Vagina (tissue), 2 donors: Measurements from ENCODE around the gene KDM4B. TPM values are rescaled to one million over a fixed set of nuclear protein-coding genes. Genes with fewer than 3 reads are reported as not detected.
A peak's percentile ranks its signal among the peaks of the same experiment; 100 is the strongest.

Experiments used
- DNase-seq, 2 donors: peaks; one replicate each; pipeline ENCODE4 v3.0.0-alpha.2; 2017; ENCODE audit errors: extremely low spot score in 2 of 2
- H3K27ac ChIP-seq: fragments of 200-600 bp; sonication (generic); one replicate; pipeline ENCODE4 v1.5.1; 2019
- H3K27me3 ChIP-seq: fragments of 200-600 bp; sonication (generic); one replicate; pipeline ENCODE4 v1.5.1; 2019
- H3K36me3 ChIP-seq, 2 donors: fragments of 200-600 bp; sonication (generic); one replicate each; pipeline ENCODE4 v1.5.1; 2017 to 2019
- H3K4me1 ChIP-seq: fragments of 200-600 bp; sonication (generic); one replicate; pipeline ENCODE4 v1.5.1; 2019
- H3K4me3 ChIP-seq, 2 donors: fragments of 200-600 bp; sonication (generic); 1 replicate in 1 of 2; 2 replicates in 1 of 2; pipeline ENCODE4 v1.5.1; 2016 to 2019
- H3K9me3 ChIP-seq: fragments of 200-600 bp; sonication (generic); one replicate; pipeline ENCODE4 v1.5.1; 2019
- POLR2A ChIP-seq, 2 donors: fragments of 450-650 bp; IDR thresholded peaks; one replicate each; pipeline ENCODE4 v1.6.1; 2017; ENCODE audit warnings: antibody characterized with exemption in 2 of 2, mild to moderate bottlenecking in 2 of 2, moderate library complexity in 2 of 2
- POLR2AphosphoS5 ChIP-seq, 2 donors: sonication (generic); formaldehyde crosslinking; IDR thresholded peaks; one replicate each; pipeline ENCODE4 v1.9.0; 2017; ENCODE audit warnings: antibody characterized with exemption in 2 of 2, mild to moderate bottlenecking in 2 of 2, low read depth in 1 of 2; ENCODE audit not compliant: insufficient read depth in 1 of 2
- intact Hi-C: fragments of 100-400 bp; cut with DNase I; formaldehyde crosslinking; loops from one replicate; pipeline ENCODE4 v1.15.1; 2023
- total RNA-seq: library from RNA; depleted of rRNA; stranded (reverse); fragments of >200 nt; gene quantifications from one replicate; pipeline ENCODE4 v1.2.3, GENCODE V29; 2016
- TF ChIP-seq, protein P1 (sequence below), 3 experiments: fragments of 450-650 bp in 2 of 3; fragments of 200-600 bp in 1 of 3; sonication (generic) in 1 of 3; IDR thresholded peaks; one replicate each; pipeline ENCODE4 v1.5.1; 2017 to 2019; ENCODE audit warnings: antibody characterized with exemption in 3 of 3, mild to moderate bottlenecking in 2 of 3, moderate library complexity in 2 of 3

KDM4B gene
- total RNA-seq, 1 donor from 2014 or later = 59.7 TPM

- Histone ChIP-seq H3K4me1 (peaks cover 57% of the 10 kb centered on the region), H3K4me3 (no peak overlapping the region), H3K27ac (no peak overlapping the region), H3K27me3 (no peaks in the 10 kb centered on the region), H3K36me3 (peaks cover 0 to 36% of the 10 kb centered on the region in 2 donors), H3K9me3 (no peaks in the 10 kb centered on the region)
- DNase-seq = no peak
- TF ChIP-seq POLR2AphosphoS5 (IDR thresholded peaks at IDR 0.05; ENCODE audit: insufficient read depth in 1 of 2, low read depth in 1 of 2) = peak in 1 of 2 donors; percentile 35
- TF ChIP-seq, protein P1, sequence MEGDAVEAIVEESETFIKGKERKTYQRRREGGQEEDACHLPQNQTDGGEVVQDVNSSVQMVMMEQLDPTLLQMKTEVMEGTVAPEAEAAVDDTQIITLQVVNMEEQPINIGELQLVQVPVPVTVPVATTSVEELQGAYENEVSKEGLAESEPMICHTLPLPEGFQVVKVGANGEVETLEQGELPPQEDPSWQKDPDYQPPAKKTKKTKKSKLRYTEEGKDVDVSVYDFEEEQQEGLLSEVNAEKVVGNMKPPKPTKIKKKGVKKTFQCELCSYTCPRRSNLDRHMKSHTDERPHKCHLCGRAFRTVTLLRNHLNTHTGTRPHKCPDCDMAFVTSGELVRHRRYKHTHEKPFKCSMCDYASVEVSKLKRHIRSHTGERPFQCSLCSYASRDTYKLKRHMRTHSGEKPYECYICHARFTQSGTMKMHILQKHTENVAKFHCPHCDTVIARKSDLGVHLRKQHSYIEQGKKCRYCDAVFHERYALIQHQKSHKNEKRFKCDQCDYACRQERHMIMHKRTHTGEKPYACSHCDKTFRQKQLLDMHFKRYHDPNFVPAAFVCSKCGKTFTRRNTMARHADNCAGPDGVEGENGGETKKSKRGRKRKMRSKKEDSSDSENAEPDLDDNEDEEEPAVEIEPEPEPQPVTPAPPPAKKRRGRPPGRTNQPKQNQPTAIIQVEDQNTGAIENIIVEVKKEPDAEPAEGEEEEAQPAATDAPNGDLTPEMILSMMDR (IDR thresholded peaks at IDR 0.05) = no peak
- intact Hi-C loops = no loop called here
Observed at GRCh38 chr19:5041168-5041912, 72.4 kb downstream of the KDM4B start.

GRCh38 chr19:5041913-5042187, 72.9 kb downstream of the KDM4B start:
- Histone ChIP-seq H3K27me3 (no peaks in the 10 kb centered on the region), H3K27ac (no peak overlapping the region), H3K36me3 (peaks cover 0 to 36% of the 10 kb centered on the region in 2 donors), H3K9me3 (no peaks in the 10 kb centered on the region), H3K4me1 (peaks cover 57% of the 10 kb centered on the region), H3K4me3 (no peak overlapping the region)
- TF ChIP-seq, protein P1 (IDR thresholded peaks at IDR 0.05) = no peak
- TF ChIP-seq POLR2AphosphoS5 (IDR thresholded peaks at IDR 0.05; ENCODE audit: insufficient read depth in 1 of 2, low read depth in 1 of 2) = peak in 1 of 2 donors; percentile 0
- DNase-seq = no peak
- intact Hi-C loops = no loop called here

GRCh38 chr19:5042556-5042955, 73.6 kb downstream of the KDM4B start:
- Histone ChIP-seq H3K4me1 (peaks cover 57% of the 10 kb centered on the region), H3K36me3 (peaks cover 0 to 41% of the 10 kb centered on the region in 2 donors), H3K27ac (no peak overlapping the region), H3K9me3 (no peaks in the 10 kb centered on the region), H3K4me3 (no peak overlapping the region), H3K27me3 (no peaks in the 10 kb centered on the region)
- no peak for DNase-seq
- TF ChIP-seq POLR2A (IDR thresholded peaks at IDR 0.05) (no peak), POLR2AphosphoS5 (IDR thresholded peaks at IDR 0.05; ENCODE audit: insufficient read depth in 1 of 2, low read depth in 1 of 2) (no peak)
- TF ChIP-seq, protein P1 (IDR thresholded peaks at IDR 0.05) = no peak
- intact Hi-C loops = no loop called here

GRCh38 chr19:5045029-5045428, 76.1 kb downstream of the KDM4B start:
- intact Hi-C loops = loop anchor here (5.0 kb wide), 3 partner anchors 82 to 532 kb away; no protein-coding TSS in a partner anchor

GRCh38 chr19:5045956-5046338, 77.0 kb downstream of the KDM4B start:
- DNase-seq = no peak
- TF ChIP-seq POLR2A (IDR thresholded peaks at IDR 0.05) (no peak), POLR2AphosphoS5 (IDR thresholded peaks at IDR 0.05; ENCODE audit: insufficient read depth in 1 of 2, low read depth in 1 of 2) (no peak)
- TF ChIP-seq, protein P1 (IDR thresholded peaks at IDR 0.05) = no peak
- peak overlapping the region; percentile 78 for H3K27ac ChIP-seq
- H3K9me3 ChIP-seq = no peaks in the 10 kb centered on the region
- no peaks in the 10 kb centered on the region for H3K27me3 ChIP-seq
- no peak overlapping the region for H3K4me3 ChIP-seq
- intact Hi-C loops = loop anchor here (5.0 kb wide), 3 partner anchors 81 to 531 kb away; no protein-coding TSS in a partner anchor
- peaks cover 0 to 31% of the 10 kb centered on the region in 2 donors for H3K36me3 ChIP-seq
- H3K4me1 ChIP-seq = peaks cover 63% of the 10 kb centered on the region

More at GRCh38 chr19:5045029-5045428, 76.1 kb downstream of the KDM4B start:
- DNase-seq = no peak
- TF ChIP-seq POLR2A (IDR thresholded peaks at IDR 0.05) = no peak
- Histone ChIP-seq H3K4me1 (peaks cover 57% of the 10 kb centered on the region), H3K27ac (no peak overlapping the region), H3K4me3 (no peak overlapping the region), H3K9me3 (no peaks in the 10 kb centered on the region), H3K36me3 (peaks cover 0 to 40% of the 10 kb centered on the region in 2 donors), H3K27me3 (no peaks in the 10 kb centered on the region)
